Right forelimb (tissue), 1 donor: ENCODE data around the gene MRPL23.

ENCODE experiments used
- DNase-seq: peaks from one replicate; pipeline ENCODE4 v3.0.0-alpha.2; 2018

The MRPL23 gene

GRCh38 chr11:1921574-1922141 is 25.5 kb upstream of the MRPL23 start:
- peak; percentile 86 for DNase-seq

- DNase-seq = peak; percentile 79
These were observed 24.6 kb upstream of the MRPL23 start for GRCh38 chr11:1922481-1923081.

DNA sequence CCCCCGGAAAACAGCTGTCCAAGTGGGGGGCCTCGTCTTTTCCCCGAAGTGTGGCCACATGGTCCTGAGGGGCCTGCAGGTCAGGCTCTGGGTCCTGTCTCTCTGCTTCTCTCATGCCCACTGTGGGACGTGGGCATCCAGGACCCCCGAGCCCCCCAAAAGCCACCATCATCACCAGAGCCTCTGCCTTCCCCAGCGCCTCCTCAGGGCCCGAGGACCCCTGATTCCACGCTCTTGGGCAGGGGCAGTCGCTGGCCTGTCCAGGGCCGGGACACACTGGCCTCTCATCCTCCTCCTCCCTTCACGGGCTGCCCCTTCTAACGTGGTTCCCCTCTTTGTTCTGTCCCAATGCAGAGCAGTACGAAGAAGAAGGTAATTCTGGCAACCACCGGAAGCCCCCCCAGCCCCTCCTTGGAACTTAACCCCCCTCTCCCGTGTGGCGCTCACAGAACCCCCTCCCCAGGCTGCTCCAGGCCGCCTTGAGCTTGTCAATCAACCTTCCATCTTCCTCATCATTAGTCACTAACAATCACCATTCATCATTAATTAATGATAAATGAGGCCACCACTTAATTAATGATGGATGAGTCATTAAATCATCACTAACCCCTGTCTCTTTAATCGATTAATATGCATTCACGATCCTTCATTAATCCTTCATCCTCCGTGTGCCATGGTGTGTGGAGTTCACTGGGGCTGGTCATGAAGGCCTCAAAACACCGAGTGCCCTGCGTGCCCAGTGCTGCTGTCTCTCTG is 23.8 kb upstream of the MRPL23 start:
- no peak for DNase-seq

- no peak for DNase-seq
These were observed 23.0 kb upstream of the MRPL23 start for GRCh38 chr11:1924181-1924580.

DNA sequence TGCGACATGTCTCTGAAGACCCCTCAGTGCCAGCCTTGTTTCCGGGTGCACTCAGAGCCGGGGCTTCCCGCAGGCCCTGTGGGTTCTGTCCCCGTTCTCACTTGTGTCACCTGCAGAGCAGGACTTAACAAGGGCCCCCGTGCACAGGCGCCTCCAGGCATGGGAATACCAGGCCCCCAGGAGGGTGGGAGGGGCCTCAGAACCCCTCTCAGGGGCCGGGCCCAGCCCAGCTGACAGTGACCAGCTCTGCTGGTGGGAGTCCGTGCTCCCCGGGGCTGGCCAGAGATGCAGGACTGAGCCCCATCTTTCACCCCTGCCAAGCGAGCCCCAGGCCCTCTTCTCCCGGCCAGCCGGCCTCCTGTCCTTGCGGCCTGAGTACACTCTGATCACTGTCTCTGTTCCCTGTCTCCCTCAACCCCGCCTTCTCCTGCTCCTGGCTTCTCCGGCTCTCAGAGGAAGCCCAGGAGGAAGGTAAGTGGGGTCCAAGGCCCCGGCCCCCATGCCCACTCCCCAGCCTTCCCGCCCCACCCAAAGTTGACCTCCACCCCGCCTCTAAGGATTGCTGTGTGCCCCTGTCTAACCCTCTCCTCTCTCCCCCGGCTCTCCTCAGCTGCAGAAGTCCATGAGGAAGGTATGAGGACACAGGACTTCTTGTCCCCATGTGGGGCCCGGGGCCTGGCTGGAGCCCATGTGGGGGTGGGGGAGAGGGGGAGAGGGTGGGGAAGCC is 22.3 kb upstream of the MRPL23 start:
- no peak for DNase-seq

DNA sequence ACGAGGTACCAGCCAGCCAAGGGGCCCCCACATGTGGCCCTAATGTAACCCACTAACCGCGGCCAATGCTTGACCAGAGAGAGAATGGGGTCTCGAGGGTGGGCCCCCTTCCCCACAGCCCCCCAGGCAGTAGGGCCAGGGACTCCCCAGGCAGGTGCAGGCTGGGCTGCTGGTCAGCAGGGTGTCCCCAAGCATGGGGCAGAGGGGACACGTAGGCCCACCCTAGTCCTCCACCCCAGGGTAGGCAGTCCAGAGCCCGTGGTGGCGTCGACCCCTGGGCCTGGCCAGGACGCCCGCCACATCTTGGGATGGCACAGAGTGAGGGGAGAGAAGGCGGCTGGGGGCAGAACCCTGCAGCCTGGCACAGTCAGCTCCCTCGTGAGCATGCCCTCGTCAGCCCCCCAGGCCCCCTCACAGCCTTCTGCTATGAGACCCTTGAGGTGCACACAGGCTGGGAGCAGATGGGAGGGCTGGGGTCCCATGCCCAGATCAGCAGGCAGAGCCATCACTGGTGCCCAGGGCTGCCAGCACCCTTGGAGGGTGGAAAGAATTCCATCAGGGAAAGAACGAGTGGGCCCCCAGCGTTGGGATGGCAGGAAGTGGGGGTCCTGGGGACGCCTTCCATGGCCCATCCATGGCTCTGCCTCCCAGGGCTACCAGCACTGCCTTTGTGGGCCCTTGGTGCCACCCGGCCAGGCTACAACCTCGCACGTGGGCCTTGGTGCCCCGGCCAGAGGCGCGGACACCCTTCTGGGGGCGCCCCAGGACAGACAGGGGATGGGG is 21.6 kb upstream of the MRPL23 start:
- DNase-seq = no peak

- DNase-seq = no peak
These were observed 20.7 kb upstream of the MRPL23 start for GRCh38 chr11:1926156-1927025.

- DNase-seq = peak; percentile 83
These were observed 19.9 kb upstream of the MRPL23 start for GRCh38 chr11:1927026-1927847.

GRCh38 chr11:1927848-1928469 is 19.2 kb upstream of the MRPL23 start:
- no peak for DNase-seq

GRCh38 chr11:1928470-1928890 is 18.7 kb upstream of the MRPL23 start:
- DNase-seq = no peak

DNA sequence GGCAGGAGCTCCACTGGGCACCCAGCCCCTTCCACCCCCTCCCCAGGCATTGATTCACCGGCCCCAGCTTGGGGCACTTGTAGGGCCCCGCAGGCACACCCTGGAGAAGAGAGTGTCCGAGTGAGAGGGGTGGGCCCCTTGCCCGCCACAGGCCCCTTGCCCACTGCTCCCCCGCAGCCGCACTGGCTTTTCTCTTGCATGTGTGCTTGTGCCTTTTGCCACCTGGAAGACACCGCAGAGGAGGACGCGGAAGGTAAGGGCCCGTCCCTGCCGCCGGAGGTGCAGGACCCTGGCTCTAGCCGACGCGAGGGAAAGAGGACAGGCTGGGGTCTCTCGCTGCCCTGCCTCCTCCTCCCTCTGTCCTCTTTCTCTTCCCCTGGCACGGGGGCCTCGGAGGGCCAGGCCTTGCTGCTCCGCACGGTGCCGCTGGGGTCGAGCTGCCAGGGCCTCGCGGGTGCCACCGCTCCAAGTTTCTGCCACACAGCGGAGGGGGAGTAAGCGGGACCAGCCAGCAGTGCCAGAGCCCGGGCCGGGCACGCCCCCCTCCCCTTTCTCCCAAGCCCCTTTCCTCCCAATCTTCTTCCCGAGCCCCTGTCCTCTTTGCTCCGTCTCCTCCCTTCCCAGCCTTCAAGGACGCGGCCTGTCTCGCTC is 18.1 kb upstream of the MRPL23 start:
- DNase-seq = no peak

- no peak for DNase-seq
These were observed 17.3 kb upstream of the MRPL23 start for GRCh38 chr11:1929621-1930461.

- no peak for DNase-seq
These were observed 16.7 kb upstream of the MRPL23 start for GRCh38 chr11:1930462-1930830.

GRCh38 chr11:1931341-1932104 is 15.6 kb upstream of the MRPL23 start:
- DNase-seq = peak; percentile 85

- no peak for DNase-seq
These were observed 15.0 kb upstream of the MRPL23 start for GRCh38 chr11:1932105-1932480.

DNA sequence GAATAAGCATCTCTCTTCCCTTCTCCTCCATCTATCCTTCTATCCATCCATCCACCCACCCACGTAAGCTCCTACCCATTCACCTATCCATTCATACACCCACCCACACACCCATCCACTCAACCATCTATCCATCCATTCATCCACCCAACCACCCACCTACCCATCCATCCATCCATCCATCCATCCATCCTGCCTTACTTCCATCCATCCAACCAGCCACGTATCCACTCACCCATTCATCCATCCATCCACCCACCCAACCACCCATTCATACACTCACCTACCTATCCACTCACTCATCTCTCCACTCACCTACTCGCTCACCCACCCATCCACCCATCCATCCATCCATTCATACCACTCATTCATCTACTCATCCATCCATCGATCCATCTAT is 14.5 kb upstream of the MRPL23 start:
- DNase-seq = no peak

GRCh38 chr11:1933416-1934334 is 13.5 kb upstream of the MRPL23 start:
- DNase-seq = no peak
